Natural killer cell (primary cell): ENCODE measurements around the gene LRRC42. TPM values are rescaled to one million over a fixed set of nuclear protein-coding genes. Genes with fewer than 3 reads are reported as not detected.

ENCODE experiments used
- ATAC-seq, 3 donors: fragments of 150-1000 bp in 2 of 3; fragments of 200-7000 bp in 1 of 3; cut with Tn5 transposase; 1 replicate in 1 of 3; 2 replicates in 2 of 3; pipeline ENCODE4 v1.10.0; 2021; ENCODE audit warnings: mild to moderate bottlenecking in 2 of 3, moderate library complexity in 2 of 3
- DNase-seq, 2 donors: peaks; one replicate each; pipeline versions ENCODE4 v3.0.0 to v3.0.0-alpha.2; 2013 to 2021; ENCODE audit warnings: mixed read lengths in 1 of 2
- H3K27ac ChIP-seq: one replicate; pipeline ENCODE4 v1.5.1; 2013; ENCODE audit warnings: mild to moderate bottlenecking, low read length
- H3K27me3 ChIP-seq: one replicate; pipeline ENCODE4 v1.6.1; 2013; ENCODE audit warnings: low read length; ENCODE audit not compliant: control insufficient read depth, insufficient read depth
- H3K36me3 ChIP-seq: one replicate; pipeline ENCODE4 v1.6.1; 2013; ENCODE audit warnings: low read length; ENCODE audit not compliant: control insufficient read depth, insufficient read depth
- H3K4me1 ChIP-seq: one replicate; pipeline ENCODE4 v1.6.1; 2013; ENCODE audit warnings: low read length; ENCODE audit not compliant: control insufficient read depth, insufficient read depth
- H3K4me3 ChIP-seq: one replicate; pipeline ENCODE4 v1.5.1; 2013; ENCODE audit warnings: low read length
- H3K9me3 ChIP-seq: one replicate; pipeline ENCODE4 v1.6.1; 2013; ENCODE audit warnings: low read length; ENCODE audit not compliant: control insufficient read depth, insufficient read depth
- H3K27ac Mint-ChIP-seq, 2 donors: one replicate each; pipeline ENCODE4 v1.8.0; 2022; ENCODE audit warnings: mild to moderate bottlenecking in 2 of 2, mixed read lengths in 2 of 2, moderate library complexity in 1 of 2
- H3K27me3 Mint-ChIP-seq, 2 donors: one replicate each; pipeline ENCODE4 v1.8.0; 2022; ENCODE audit warnings: low read depth in 2 of 2, mixed read lengths in 2 of 2
- H3K36me3 Mint-ChIP-seq: one replicate; pipeline ENCODE4 v1.8.0; 2022; ENCODE audit warnings: mixed read lengths
- H3K4me1 Mint-ChIP-seq, 2 donors: one replicate each; pipeline ENCODE4 v1.8.0; 2022; ENCODE audit warnings: mixed read lengths in 2 of 2
- H3K4me3 Mint-ChIP-seq: one replicate; pipeline ENCODE4 v1.8.0; 2022; ENCODE audit warnings: mild to moderate bottlenecking, moderate library complexity, mixed read lengths
- H3K9me3 Mint-ChIP-seq, 2 donors: one replicate each; pipeline ENCODE4 v1.8.0; 2022; ENCODE audit warnings: mixed read lengths in 2 of 2
- WGBS: methylation state at CpG from one replicate; pipeline ENCODE4 v1.1.7; 2013; ENCODE audit warnings: missing lambda C conversion rate; ENCODE audit not compliant: insufficient coverage; 5-methylcytosine and 5-hydroxymethylcytosine counted together
- intact Hi-C: fragments of 100-400 bp; cut with micrococcal nuclease; formaldehyde crosslinking; loops from one replicate; pipeline ENCODE4 v1.14.2; 2022
- total RNA-seq, 4 donors: library from RNA; stranded (reverse); fragments of 120-200 nt in 1 of 4; gene quantifications; one replicate each; pipeline versions ENCODE4 v1.2.3 to v1.2.4, GENCODE V29; 2013 to 2022
- TF ChIP-seq, protein P1 (sequence below): fragments of 200-600 bp; IDR thresholded peaks from one replicate; pipeline ENCODE4 v1.8.0; 2022; ENCODE audit warnings: antibody characterized with exemption

LRRC42 gene
- total RNA-seq, 3 donors from 2014 or later (not counting 1 experiment from before 2014, with no cell fraction given) = 8.9 to 11.1 (median 10.0) TPM

DNA sequence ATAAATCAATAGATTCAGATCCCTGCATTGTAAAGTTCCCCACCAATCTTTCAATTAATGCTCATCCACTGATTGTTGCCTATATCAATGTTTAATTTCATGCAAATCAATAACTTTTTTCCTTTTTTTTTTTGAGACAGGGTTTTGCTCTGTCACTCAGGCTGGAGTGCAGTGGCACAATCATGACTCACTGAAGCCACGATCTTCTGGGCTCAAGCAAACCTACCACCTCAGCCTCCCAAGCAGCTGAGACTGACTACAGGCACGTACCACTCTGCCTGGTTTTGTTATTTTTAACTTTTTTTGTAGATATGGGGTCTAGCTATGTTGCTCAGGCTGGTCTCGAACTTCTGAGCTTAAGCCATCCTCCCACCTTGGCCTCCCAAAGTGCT lies 26.5 kb upstream of the LRRC42 start:
- Histone ChIP-seq H3K27ac (no peak overlapping the region), H3K4me1 (no peaks in the 10 kb centered on the region), H3K36me3 (peaks cover 33% of the 10 kb centered on the region), H3K9me3 (no peaks in the 10 kb centered on the region), H3K27me3 (no peaks in the 10 kb centered on the region), H3K4me3 (no peak overlapping the region)
- DNase-seq = no peak
- intact Hi-C loops = no loop called here
- Mint-ChIP-seq H3K27me3 (no peaks in the 10 kb centered on the region), H3K9me3 (no peaks in the 10 kb centered on the region), H3K4me3 (no peak overlapping the region), H3K27ac (peak overlapping the region; percentile 33 to 54), H3K36me3 (no peaks in the 10 kb centered on the region), H3K4me1 (peaks cover 0 to 17% of the 10 kb centered on the region in 2 donors)
- 59% methylated on average over 2 of the region's 3 CpGs for WGBS
- TF ChIP-seq, protein P1, sequence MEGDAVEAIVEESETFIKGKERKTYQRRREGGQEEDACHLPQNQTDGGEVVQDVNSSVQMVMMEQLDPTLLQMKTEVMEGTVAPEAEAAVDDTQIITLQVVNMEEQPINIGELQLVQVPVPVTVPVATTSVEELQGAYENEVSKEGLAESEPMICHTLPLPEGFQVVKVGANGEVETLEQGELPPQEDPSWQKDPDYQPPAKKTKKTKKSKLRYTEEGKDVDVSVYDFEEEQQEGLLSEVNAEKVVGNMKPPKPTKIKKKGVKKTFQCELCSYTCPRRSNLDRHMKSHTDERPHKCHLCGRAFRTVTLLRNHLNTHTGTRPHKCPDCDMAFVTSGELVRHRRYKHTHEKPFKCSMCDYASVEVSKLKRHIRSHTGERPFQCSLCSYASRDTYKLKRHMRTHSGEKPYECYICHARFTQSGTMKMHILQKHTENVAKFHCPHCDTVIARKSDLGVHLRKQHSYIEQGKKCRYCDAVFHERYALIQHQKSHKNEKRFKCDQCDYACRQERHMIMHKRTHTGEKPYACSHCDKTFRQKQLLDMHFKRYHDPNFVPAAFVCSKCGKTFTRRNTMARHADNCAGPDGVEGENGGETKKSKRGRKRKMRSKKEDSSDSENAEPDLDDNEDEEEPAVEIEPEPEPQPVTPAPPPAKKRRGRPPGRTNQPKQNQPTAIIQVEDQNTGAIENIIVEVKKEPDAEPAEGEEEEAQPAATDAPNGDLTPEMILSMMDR = no peak
- ATAC-seq = no peak

DNA sequence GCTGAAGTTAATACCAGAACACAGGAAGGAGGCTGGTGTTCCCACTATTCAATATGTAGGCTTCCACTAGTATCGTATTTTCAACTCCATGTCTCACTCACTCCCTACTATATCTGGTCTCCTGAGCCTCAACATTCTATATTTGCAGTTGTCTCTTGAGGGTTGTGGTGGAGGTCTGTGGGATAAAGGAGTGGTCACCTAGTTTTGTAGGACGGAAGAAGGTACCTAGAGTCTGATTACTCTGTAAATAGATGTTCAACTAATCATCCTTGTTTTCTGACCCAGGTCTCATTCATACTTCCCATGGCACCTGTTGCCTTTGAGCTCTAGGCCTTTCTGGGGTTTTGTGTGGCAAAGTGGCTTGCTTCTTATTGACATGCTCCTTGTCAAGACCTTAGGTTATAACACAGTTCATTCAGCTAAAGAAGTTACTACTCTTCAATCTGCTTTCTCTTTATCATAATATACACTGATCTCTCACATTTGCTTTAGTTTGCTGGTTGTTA lies 18.7 kb upstream of the LRRC42 start:
- no peaks in the 10 kb centered on the region for H3K4me1 ChIP-seq
- Mint-ChIP-seq H3K4me1 (peaks cover 10 to 16% of the 10 kb centered on the region in 2 donors), H3K27ac (peak overlapping the region; percentile 59 to 73), H3K4me3 (no peak overlapping the region), H3K36me3 (peaks cover 13% of the 10 kb centered on the region), H3K27me3 (no peaks in the 10 kb centered on the region), H3K9me3 (no peaks in the 10 kb centered on the region)
- H3K36me3 ChIP-seq = peaks cover 45% of the 10 kb centered on the region
- H3K27me3 ChIP-seq = no peaks in the 10 kb centered on the region
- no peak overlapping the region for H3K4me3 ChIP-seq
- H3K27ac ChIP-seq = no peak overlapping the region
- no peaks in the 10 kb centered on the region for H3K9me3 ChIP-seq
- DNase-seq = no peak
- WGBS = 86% methylated on average over 2 of the region's 2 CpGs
- no peak for ATAC-seq
- TF ChIP-seq, protein P1 = no peak
- intact Hi-C loops = no loop called here

DNA sequence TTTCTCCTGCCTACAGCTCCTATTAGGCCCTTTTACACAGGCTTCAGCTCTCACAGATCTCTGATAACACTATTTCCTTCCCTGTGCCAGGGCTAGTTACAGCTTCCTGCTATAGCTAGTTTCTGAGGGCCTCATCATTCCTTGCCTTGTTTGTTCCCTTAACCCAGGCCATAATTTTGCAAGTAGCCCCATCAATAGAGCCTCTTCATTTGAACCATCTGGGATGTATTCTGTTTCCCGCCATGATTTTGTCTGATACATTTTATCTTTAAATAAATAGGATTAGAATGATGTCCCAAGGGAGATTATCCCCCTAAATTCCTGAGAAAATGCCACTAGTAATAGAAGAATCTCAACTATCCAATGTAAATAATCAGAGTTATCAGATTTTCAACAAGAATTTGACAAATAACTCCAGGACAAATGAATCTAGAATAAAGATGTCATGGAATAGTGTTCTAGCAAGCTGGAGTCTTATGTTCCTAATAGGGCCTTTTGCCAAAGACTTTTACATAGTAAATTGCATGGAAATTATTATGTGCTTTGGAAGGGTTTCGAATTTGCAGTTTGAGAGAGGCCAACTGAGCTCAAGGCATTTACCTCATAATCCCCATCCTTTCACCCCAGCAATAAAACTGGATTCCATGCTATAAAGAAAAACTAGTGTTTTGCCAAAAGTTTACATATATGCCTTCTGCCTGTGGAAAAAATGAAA lies 16.7 kb upstream of the LRRC42 start:
- Histone ChIP-seq H3K4me3 (no peak overlapping the region), H3K4me1 (no peaks in the 10 kb centered on the region), H3K9me3 (peaks cover under 1% of the 10 kb centered on the region), H3K27ac (no peak overlapping the region), H3K27me3 (no peaks in the 10 kb centered on the region), H3K36me3 (peaks cover 37% of the 10 kb centered on the region)
- Mint-ChIP-seq H3K27me3 (no peaks in the 10 kb centered on the region), H3K27ac (peak overlapping the region; percentile 49 to 73), H3K4me1 (peaks cover 10 to 16% of the 10 kb centered on the region in 2 donors), H3K36me3 (peaks cover 13% of the 10 kb centered on the region), H3K4me3 (no peak overlapping the region), H3K9me3 (peaks cover 0 to 2% of the 10 kb centered on the region in 2 donors)
- TF ChIP-seq, protein P1 = no peak
- whole genome bisulfite sequencing = no CpG with 5 or more reads among the region's 2 CpGs
- no peak for ATAC-seq
- DNase-seq = no peak
- intact Hi-C loops = no loop called here
